ENCODE measurements around the gene ACSF3. TPM values are rescaled to one million over a fixed set of nuclear protein-coding genes. Genes with fewer than 3 reads are reported as not detected.

The ACSF3 gene
- total RNA-seq, 1 experiment from 2014 or later: 55.2 TPM

DNA sequence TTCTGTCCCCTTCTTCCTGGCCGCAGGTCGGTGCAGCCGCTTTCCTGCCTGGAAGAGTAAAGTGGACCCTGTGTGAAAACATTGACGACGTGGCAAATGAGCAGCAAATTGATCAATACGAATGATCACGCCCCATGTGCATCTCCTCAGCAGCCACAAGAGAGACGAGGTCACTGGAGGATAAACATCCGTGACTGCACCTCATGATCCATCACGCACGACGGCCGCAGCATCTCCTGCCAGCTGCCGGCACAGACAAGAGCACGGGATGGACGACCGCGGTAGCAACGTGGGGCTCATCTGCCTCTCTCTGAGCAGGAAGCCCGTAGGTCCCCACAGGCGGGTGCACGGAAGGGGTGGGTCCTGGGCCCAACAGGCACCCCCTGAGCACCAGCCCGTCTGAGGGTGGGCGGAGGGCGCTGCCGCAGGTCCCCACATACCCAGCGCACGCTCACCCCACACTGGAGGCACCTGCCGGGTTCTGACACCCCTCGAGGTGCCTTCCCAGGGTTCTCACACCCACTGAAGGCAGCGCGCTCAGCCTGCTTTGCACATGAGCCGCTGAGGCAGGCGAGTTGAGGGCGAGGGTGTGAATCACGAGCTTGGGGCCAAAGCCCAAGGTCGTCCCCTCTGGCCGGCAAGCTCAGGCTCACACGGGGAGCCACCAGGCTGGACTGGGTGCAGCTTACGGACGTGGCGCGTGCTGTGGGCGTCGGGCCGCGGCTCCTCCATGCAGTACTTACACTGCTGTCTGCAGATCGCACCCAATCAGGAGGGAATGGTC, 65.6 kb downstream of the ACSF3 start:
- DNase-seq: no peak
- Mint-ChIP-seq H3K4me3 (ENCODE audit: unreplicated experiment) (no peak overlapping the region), H3K4me1 (ENCODE audit: low read depth, unreplicated experiment) (no peaks in the 10 kb centered on the region), H3K27me3 (ENCODE audit: insufficient read depth, unreplicated experiment) (no peaks in the 10 kb centered on the region), H3K27ac (ENCODE audit: unreplicated experiment) (no peak overlapping the region), H3K9me3 (ENCODE audit: unreplicated experiment) (no peaks in the 10 kb centered on the region), H3K36me3 (ENCODE audit: insufficient read depth, unreplicated experiment) (peaks cover 20% of the 10 kb centered on the region)
- no peaks in the 10 kb centered on the region for H3K27me3 ChIP-seq (replicated peaks; ENCODE audit: control insufficient read depth, insufficient read depth, low read length)
- no peak overlapping the region for H3K4me3 ChIP-seq (ENCODE audit: low read depth, low read length)
- H3K4me1 ChIP-seq: 0 out of 2 replicates have a peak, but pooled peaks cover under 1% of the 10 kb centered on the region
- no peaks in the 10 kb centered on the region for H3K36me3 ChIP-seq (ENCODE audit: control insufficient read depth, insufficient read depth, low read length)
- no TSS peak for BruUV-seq (replicated peaks)
- intact Hi-C loops (cut with micrococcal nuclease; ENCODE audit: unreplicated experiment): no loop called here
- POLR2A ChIA-PET: no interaction called here
- CTCF ChIA-PET: interaction anchor here (0.5 kb wide), 1 partner anchor 166 kb away, joined by 5 read pairs; no protein-coding TSS in a partner anchor
- H3K9me3 ChIP-seq: no peaks in the 10 kb centered on the region
- TF ChIP-seq, protein P1, sequence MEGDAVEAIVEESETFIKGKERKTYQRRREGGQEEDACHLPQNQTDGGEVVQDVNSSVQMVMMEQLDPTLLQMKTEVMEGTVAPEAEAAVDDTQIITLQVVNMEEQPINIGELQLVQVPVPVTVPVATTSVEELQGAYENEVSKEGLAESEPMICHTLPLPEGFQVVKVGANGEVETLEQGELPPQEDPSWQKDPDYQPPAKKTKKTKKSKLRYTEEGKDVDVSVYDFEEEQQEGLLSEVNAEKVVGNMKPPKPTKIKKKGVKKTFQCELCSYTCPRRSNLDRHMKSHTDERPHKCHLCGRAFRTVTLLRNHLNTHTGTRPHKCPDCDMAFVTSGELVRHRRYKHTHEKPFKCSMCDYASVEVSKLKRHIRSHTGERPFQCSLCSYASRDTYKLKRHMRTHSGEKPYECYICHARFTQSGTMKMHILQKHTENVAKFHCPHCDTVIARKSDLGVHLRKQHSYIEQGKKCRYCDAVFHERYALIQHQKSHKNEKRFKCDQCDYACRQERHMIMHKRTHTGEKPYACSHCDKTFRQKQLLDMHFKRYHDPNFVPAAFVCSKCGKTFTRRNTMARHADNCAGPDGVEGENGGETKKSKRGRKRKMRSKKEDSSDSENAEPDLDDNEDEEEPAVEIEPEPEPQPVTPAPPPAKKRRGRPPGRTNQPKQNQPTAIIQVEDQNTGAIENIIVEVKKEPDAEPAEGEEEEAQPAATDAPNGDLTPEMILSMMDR (IDR thresholded peaks at IDR 0.05; ENCODE audit: insufficient read depth in 1 of 2, low read depth in 1 of 2, low read length in 1 of 2, severe bottlenecking in 1 of 2, unreplicated experiment in 1 of 2): no peak

DNA sequence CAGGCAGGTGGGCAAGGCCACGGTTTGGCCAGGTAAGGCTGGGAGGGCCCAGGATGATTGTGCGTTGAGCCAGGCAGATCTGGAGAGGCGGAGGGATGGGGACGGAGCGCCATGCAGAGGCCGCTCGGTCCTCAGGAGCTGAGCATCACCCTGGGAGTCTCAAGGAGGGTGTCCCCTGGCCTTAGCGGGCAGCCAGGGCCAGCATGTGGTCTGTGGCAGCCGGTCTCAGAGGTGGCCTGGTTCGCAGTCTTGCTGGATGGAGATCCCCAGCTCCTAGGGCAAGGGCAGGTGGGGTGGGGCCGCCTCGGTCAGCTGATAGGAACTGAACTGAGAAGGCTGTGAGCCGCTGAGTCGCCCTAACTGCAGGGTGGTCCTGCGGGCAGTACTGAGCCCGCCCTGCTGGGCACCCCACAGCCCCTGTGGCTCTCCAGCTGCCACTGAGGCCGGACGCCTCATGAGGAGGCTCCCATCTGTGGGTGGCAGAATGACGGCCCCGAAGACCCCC, 66.2 kb downstream of the ACSF3 start:
- Mint-ChIP-seq H3K4me1 (ENCODE audit: low read depth, unreplicated experiment) (no peaks in the 10 kb centered on the region), H3K4me3 (ENCODE audit: unreplicated experiment) (no peak overlapping the region), H3K9me3 (ENCODE audit: unreplicated experiment) (no peaks in the 10 kb centered on the region), H3K36me3 (ENCODE audit: insufficient read depth, unreplicated experiment) (peaks cover 13% of the 10 kb centered on the region), H3K27me3 (ENCODE audit: insufficient read depth, unreplicated experiment) (no peaks in the 10 kb centered on the region), H3K27ac (ENCODE audit: unreplicated experiment) (no peak overlapping the region)
- Histone ChIP-seq H3K4me1 (no peaks in the 10 kb centered on the region), H3K27me3 (replicated peaks; ENCODE audit: control insufficient read depth, insufficient read depth, low read length) (no peaks in the 10 kb centered on the region), H3K4me3 (ENCODE audit: low read depth, low read length) (no peak overlapping the region), H3K9me3 (no peaks in the 10 kb centered on the region), H3K36me3 (ENCODE audit: control insufficient read depth, insufficient read depth, low read length) (no peaks in the 10 kb centered on the region)
- DNase-seq: no peak
- intact Hi-C loops (cut with micrococcal nuclease; ENCODE audit: unreplicated experiment): loop anchor here (10.0 kb wide), 1 partner anchor 215 kb away; no protein-coding TSS in a partner anchor
- POLR2A ChIA-PET: no interaction called here
- no TSS peak for BruUV-seq (replicated peaks)
- CTCF ChIA-PET: interaction anchor here (0.5 kb wide), 1 partner anchor 167 kb away, joined by 5 read pairs; no protein-coding TSS in a partner anchor
- TF ChIP-seq, protein P1 (IDR thresholded peaks at IDR 0.05; ENCODE audit: insufficient read depth in 1 of 2, low read depth in 1 of 2, low read length in 1 of 2, severe bottlenecking in 1 of 2, unreplicated experiment in 1 of 2): no peak

DNA sequence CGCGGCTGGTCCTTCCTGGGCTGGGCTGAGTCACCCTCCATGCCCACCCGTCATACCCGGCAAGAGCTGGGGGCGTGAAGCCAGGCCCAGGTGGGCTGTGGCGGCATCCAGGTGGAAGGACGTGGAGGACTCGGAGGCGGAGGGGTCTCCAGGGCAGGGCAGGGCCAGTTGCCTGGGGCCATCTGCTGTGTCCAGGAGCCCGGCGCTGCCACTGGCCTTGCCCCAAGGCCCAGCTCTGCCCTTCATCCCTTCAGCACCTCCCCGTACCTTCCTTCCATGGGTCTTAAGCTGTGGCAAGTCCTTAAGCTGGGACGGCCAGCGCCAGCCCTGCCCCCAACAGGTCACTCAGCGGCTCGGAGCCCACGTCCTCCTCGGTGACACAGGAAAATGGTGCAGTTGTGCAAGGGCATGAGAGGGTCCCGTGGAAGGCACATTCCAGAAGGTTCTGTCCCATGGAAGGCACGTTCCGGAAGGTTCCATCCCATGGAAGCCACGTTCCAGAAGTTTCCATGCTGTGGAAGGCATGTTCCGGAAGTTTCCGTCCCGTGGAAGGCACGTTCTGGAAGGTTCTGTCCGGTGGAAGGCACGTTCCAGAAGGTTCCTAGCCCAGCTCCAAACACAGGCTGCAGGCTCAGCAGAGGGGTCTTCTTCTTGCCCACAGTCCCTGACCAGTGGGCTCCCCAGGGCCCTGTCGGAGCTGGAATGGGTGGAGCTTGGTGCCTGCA, 67.5 kb downstream of the ACSF3 start:
- H3K9me3 Mint-ChIP-seq (ENCODE audit: unreplicated experiment): no peaks in the 10 kb centered on the region
- POLR2A ChIA-PET: no interaction called here
- no peaks in the 10 kb centered on the region for H3K36me3 ChIP-seq (ENCODE audit: control insufficient read depth, insufficient read depth, low read length)
- CTCF ChIA-PET: no interaction called here
- H3K36me3 Mint-ChIP-seq (ENCODE audit: insufficient read depth, unreplicated experiment): peaks cover under 1% of the 10 kb centered on the region
- intact Hi-C loops (cut with micrococcal nuclease; ENCODE audit: unreplicated experiment): loop anchor here (10.0 kb wide), 1 partner anchor 216 kb away; no protein-coding TSS in a partner anchor
- no peaks in the 10 kb centered on the region for H3K27me3 ChIP-seq (replicated peaks; ENCODE audit: control insufficient read depth, insufficient read depth, low read length)
- no peak overlapping the region for H3K4me3 Mint-ChIP-seq (ENCODE audit: unreplicated experiment)
- H3K4me1 Mint-ChIP-seq (ENCODE audit: low read depth, unreplicated experiment): no peaks in the 10 kb centered on the region
- H3K27me3 Mint-ChIP-seq (ENCODE audit: insufficient read depth, unreplicated experiment): no peaks in the 10 kb centered on the region
- TF ChIP-seq, protein P1 (IDR thresholded peaks at IDR 0.05; ENCODE audit: insufficient read depth in 1 of 2, low read depth in 1 of 2, low read length in 1 of 2, severe bottlenecking in 1 of 2, unreplicated experiment in 1 of 2): no peak
- no TSS peak for BruUV-seq (replicated peaks)
- H3K27ac Mint-ChIP-seq (ENCODE audit: unreplicated experiment): no peak overlapping the region
- H3K9me3 ChIP-seq: no peaks in the 10 kb centered on the region
- no peak overlapping the region for H3K4me3 ChIP-seq (ENCODE audit: low read depth, low read length)
- no peaks in the 10 kb centered on the region for H3K4me1 ChIP-seq
- no peak for DNase-seq
